ENCODE measurements around the gene PALB2. TPM values are rescaled to one million over a fixed set of nuclear protein-coding genes. Genes with fewer than 3 reads are reported as not detected.

PALB2 gene
- 10 to 100 TPM in 1 of 3 donors, 1 to 10 TPM in 2; 3.3 to 12.6 (median 8.2) TPM for polyA plus RNA-seq

- peaks cover 2 to 16% (median 5%) of the 10 kb centered on the region in 3 donors for H3K27me3 Mint-ChIP-seq (ENCODE audit: low read depth in 3 of 3)
- H3K27ac Mint-ChIP-seq = peak within 1 kb of the TSS; percentile 93 to 98 (median 97)
- peak within 1 kb of the TSS; percentile 99 to 100 (median 99) for H3K4me3 Mint-ChIP-seq
- H3K4me1 Mint-ChIP-seq = peaks cover 39 to 52% of the 10 kb centered on the region in 2 donors
- DNase-seq = peak; percentile 84 to 87 (median 85)
- H3K9me3 Mint-ChIP-seq = no peaks in the 10 kb centered on the region
- H3K36me3 Mint-ChIP-seq = peaks cover 5 to 13% (median 8%) of the 10 kb centered on the region in 3 donors
These were observed at the start of gene PALB2, which contains the start of gene DCTN5 for GRCh38 chr16:23640931-23641765. PALB2 (minus strand) TSS chr16:23641310; CDS start chr16:23641157, 153 bp downstream. DCTN5 (plus strand) TSS chr16:23641466; CDS start chr16:23641543, 77 bp downstream.

GRCh38 chr16:23689442-23690187 lies 48.5 kb upstream of the PALB2 start:
- no peak overlapping the region for H3K4me3 Mint-ChIP-seq
- H3K27me3 Mint-ChIP-seq (ENCODE audit: low read depth in 3 of 3) = no peaks in the 10 kb centered on the region
- no peak overlapping the region for H3K27ac Mint-ChIP-seq
- peaks cover 0 to under 1% of the 10 kb centered on the region in 2 donors for H3K4me1 Mint-ChIP-seq
- peaks cover 6 to 34% (median 11%) of the 10 kb centered on the region in 3 donors for H3K36me3 Mint-ChIP-seq
- no peak for DNase-seq
- no peaks in the 10 kb centered on the region for H3K9me3 Mint-ChIP-seq

GRCh38 chr16:23687034-23687808 lies 46.1 kb upstream of the PALB2 start:
- Mint-ChIP-seq H3K27me3 (ENCODE audit: low read depth in 3 of 3) (peaks cover 0 to 2% (median 0%) of the 10 kb centered on the region in 3 donors), H3K36me3 (peaks cover 8 to 43% (median 12%) of the 10 kb centered on the region in 3 donors), H3K9me3 (no peaks in the 10 kb centered on the region), H3K4me3 (no peak overlapping the region), H3K27ac (peak overlapping the region in 2 of 6 donors; percentile 2 to 40), H3K4me1 (no peaks in the 10 kb centered on the region)
- no peak for DNase-seq

- H3K36me3 Mint-ChIP-seq = peaks cover 8 to 38% (median 9%) of the 10 kb centered on the region in 3 donors
- H3K9me3 Mint-ChIP-seq = no peaks in the 10 kb centered on the region
- no peak overlapping the region for H3K27ac Mint-ChIP-seq
- peaks cover 0 to 3% (median 1%) of the 10 kb centered on the region in 3 donors for H3K27me3 Mint-ChIP-seq (ENCODE audit: low read depth in 3 of 3)
- no peak for DNase-seq
- peaks cover 11 to 16% of the 10 kb centered on the region in 2 donors for H3K4me1 Mint-ChIP-seq
- H3K4me3 Mint-ChIP-seq = no peak overlapping the region
These were observed 42.4 kb upstream of the PALB2 start for GRCh38 chr16:23683487-23683886.

GRCh38 chr16:23682181-23682580 lies 41.1 kb upstream of the PALB2 start:
- no peak overlapping the region for H3K4me3 Mint-ChIP-seq
- H3K4me1 Mint-ChIP-seq = peaks cover 14 to 28% of the 10 kb centered on the region in 2 donors
- no peak for DNase-seq
- H3K27ac Mint-ChIP-seq = peak overlapping the region in 1 of 6 donors; percentile 2
- H3K9me3 Mint-ChIP-seq = no peaks in the 10 kb centered on the region
- H3K27me3 Mint-ChIP-seq (ENCODE audit: low read depth in 3 of 3) = peaks cover 0 to 3% (median 1%) of the 10 kb centered on the region in 3 donors
- H3K36me3 Mint-ChIP-seq = peaks cover 4 to 26% (median 8%) of the 10 kb centered on the region in 3 donors

DNA sequence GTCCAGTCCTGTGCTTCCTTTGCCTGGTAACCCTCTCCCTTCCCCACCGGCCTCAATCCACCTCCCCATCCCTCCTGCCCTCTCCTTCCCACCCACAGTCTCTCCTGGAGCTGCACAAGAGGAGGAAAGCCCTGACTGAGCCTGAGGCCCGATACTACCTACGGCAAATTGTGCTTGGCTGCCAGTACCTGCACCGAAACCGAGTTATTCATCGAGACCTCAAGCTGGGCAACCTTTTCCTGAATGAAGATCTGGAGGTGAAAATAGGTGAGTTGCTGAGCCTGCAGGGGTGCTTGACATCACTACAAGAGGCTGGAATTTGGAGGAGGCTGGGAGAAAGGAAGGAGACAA lies 38.9 kb upstream of the PALB2 start:
- Mint-ChIP-seq H3K27ac (no peak overlapping the region), H3K9me3 (no peaks in the 10 kb centered on the region), H3K4me1 (peaks cover 14 to 30% of the 10 kb centered on the region in 2 donors), H3K36me3 (peaks cover 4 to 14% (median 5%) of the 10 kb centered on the region in 3 donors), H3K4me3 (peak overlapping the region; percentile 73 to 87 (median 78)), H3K27me3 (ENCODE audit: low read depth in 3 of 3) (peaks cover 0 to 3% (median 1%) of the 10 kb centered on the region in 3 donors)
- no peak for DNase-seq

GRCh38 chr16:23679274-23679985 lies 38.3 kb upstream of the PALB2 start:
- Mint-ChIP-seq H3K4me1 (peaks cover 14 to 30% of the 10 kb centered on the region in 2 donors), H3K27ac (no peak overlapping the region), H3K4me3 (peak overlapping the region; percentile 73 to 87 (median 78)), H3K36me3 (peaks cover 4 to 14% (median 5%) of the 10 kb centered on the region in 3 donors), H3K27me3 (ENCODE audit: low read depth in 3 of 3) (peaks cover 0 to 3% (median 1%) of the 10 kb centered on the region in 3 donors), H3K9me3 (no peaks in the 10 kb centered on the region)
- DNase-seq = no peak

- H3K4me1 Mint-ChIP-seq = peaks cover 14 to 30% of the 10 kb centered on the region in 2 donors
- H3K27ac Mint-ChIP-seq = peak within 1 kb of the TSS in 1 of 6 donors; percentile 49
- no peaks in the 10 kb centered on the region for H3K9me3 Mint-ChIP-seq
- peak; percentile 48 to 58 (median 58) for DNase-seq
- H3K36me3 Mint-ChIP-seq = peaks cover 4 to 11% (median 5%) of the 10 kb centered on the region in 3 donors
- peaks cover 0 to 2% (median 1%) of the 10 kb centered on the region in 3 donors for H3K27me3 Mint-ChIP-seq (ENCODE audit: low read depth in 3 of 3)
- peak within 1 kb of the TSS; percentile 78 to 87 (median 83) for H3K4me3 Mint-ChIP-seq
These were observed 37.5 kb upstream of the PALB2 start, which contains the start of gene PLK1 for GRCh38 chr16:23678430-23679273. PLK1 (plus strand) TSS chr16:23678889; CDS start chr16:23678933, 44 bp downstream.

- peaks cover under 1 to 9% (median under 1%) of the 10 kb centered on the region in 3 donors for H3K36me3 Mint-ChIP-seq
- no peak overlapping the region for H3K27ac Mint-ChIP-seq
- H3K4me1 Mint-ChIP-seq = peaks cover 14 to 30% of the 10 kb centered on the region in 2 donors
- peaks cover 0 to 1% (median 1%) of the 10 kb centered on the region in 3 donors for H3K27me3 Mint-ChIP-seq (ENCODE audit: low read depth in 3 of 3)
- no peak for DNase-seq
- peak overlapping the region in 3 of 5 donors; percentile 83 to 87 (median 86) for H3K4me3 Mint-ChIP-seq
- no peaks in the 10 kb centered on the region for H3K9me3 Mint-ChIP-seq
These were observed 35.9 kb upstream of the PALB2 start for GRCh38 chr16:23676924-23677480.

DNA sequence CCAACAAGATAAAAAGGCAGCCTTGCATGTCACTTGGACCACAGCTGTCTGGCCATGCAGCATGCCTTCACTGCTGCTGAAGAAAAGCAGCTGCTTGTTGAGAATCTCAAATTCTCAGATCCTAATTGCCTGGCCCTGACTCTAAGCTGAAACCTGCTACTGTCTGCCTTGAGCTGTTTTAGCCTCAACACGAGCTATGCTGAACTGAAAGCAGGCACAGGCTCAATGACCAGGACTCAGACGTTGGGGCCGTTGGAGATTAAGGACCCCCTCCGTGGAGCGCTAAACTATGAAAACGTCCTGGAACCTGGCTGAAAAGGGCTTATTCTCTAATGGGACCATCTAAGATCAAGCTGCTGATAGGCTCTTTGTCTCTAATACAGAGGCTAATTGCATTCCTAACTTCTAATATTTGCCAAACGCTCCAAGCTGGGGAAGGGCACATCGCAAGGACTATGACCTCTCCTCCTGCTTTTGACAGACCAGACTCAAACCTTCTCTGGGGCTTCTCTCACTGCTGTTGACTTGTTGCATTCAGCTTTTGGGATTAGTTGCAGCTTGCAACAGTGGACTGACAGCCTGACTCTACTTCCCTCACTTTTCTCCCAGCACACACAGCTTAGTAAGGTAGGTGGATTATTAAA lies 33.0 kb upstream of the PALB2 start:
- Mint-ChIP-seq H3K27me3 (ENCODE audit: low read depth in 3 of 3) (peaks cover 0 to 1% (median 0%) of the 10 kb centered on the region in 3 donors), H3K36me3 (peaks cover 0 to 19% (median 6%) of the 10 kb centered on the region in 3 donors), H3K9me3 (no peaks in the 10 kb centered on the region), H3K4me1 (peaks cover 5 to 23% of the 10 kb centered on the region in 2 donors), H3K4me3 (no peak overlapping the region), H3K27ac (no peak overlapping the region)
- DNase-seq = no peak

- H3K27me3 Mint-ChIP-seq (ENCODE audit: low read depth in 3 of 3) = no peaks in the 10 kb centered on the region
- peak overlapping the region in 2 of 6 donors; percentile 7 to 11 for H3K27ac Mint-ChIP-seq
- H3K4me1 Mint-ChIP-seq = peaks cover 0 to 6% of the 10 kb centered on the region in 2 donors
These were observed 29.1 kb upstream of the PALB2 start for GRCh38 chr16:23670137-23670776.

More at GRCh38 chr16:23670137-23670776, 29.1 kb upstream of the PALB2 start:
- DNase-seq = no peak
- Mint-ChIP-seq H3K36me3 (peaks cover 13 to 57% (median 27%) of the 10 kb centered on the region in 3 donors), H3K9me3 (no peaks in the 10 kb centered on the region), H3K4me3 (no peak overlapping the region)
